ENCODE data around the gene DDI2. TPM values are rescaled to one million over a fixed set of nuclear protein-coding genes. Genes with fewer than 3 reads are reported as not detected.

Gene DDI2
- total and polyA plus RNA-seq, 4 donors: 9.5 to 72.5 (median 42.0) TPM

GRCh38 chr1:15700508-15700907 is 83.2 kb downstream of the DDI2 start:
- WGBS: 83% methylated on average over 6 of the region's 6 CpGs
- H3K9ac ChIP-seq (ENCODE audit: low read depth in 1 of 2, low read length in 2 of 2): no peak overlapping the region
- H3K4me1 ChIP-seq (ENCODE audit: control insufficient read depth in 4 of 4, insufficient read depth in 4 of 4, low read length in 3 of 4): peaks cover 0 to 12% (median 0%) of the 10 kb centered on the region in 4 donors
- TF ChIP-seq GABPA (IDR thresholded peaks at IDR 0.05 in 1 of 2, conservative IDR thresholded peaks at IDR 0.05 in 1 of 2) (no peak), SP1 (IDR thresholded peaks at IDR 0.05) (no peak), JUND (IDR thresholded peaks at IDR 0.05) (no peak), ATF3 (IDR thresholded peaks at IDR 0.05) (no peak), HNF4A (conservative IDR thresholded peaks at IDR 0.05) (no peak), YY1 (IDR thresholded peaks at IDR 0.05) (no peak), EGR1 (IDR thresholded peaks at IDR 0.05; ENCODE audit: low read depth in 2 of 2) (no peak), RAD21 (IDR thresholded peaks at IDR 0.05) (no peak), HNF4G (IDR thresholded peaks at IDR 0.05) (no peak), REST (IDR thresholded peaks at IDR 0.05) (no peak), RXRA (IDR thresholded peaks at IDR 0.05) (no peak), NR2F2 (IDR thresholded peaks at IDR 0.05) (no peak)
- TF ChIP-seq, protein P1, sequence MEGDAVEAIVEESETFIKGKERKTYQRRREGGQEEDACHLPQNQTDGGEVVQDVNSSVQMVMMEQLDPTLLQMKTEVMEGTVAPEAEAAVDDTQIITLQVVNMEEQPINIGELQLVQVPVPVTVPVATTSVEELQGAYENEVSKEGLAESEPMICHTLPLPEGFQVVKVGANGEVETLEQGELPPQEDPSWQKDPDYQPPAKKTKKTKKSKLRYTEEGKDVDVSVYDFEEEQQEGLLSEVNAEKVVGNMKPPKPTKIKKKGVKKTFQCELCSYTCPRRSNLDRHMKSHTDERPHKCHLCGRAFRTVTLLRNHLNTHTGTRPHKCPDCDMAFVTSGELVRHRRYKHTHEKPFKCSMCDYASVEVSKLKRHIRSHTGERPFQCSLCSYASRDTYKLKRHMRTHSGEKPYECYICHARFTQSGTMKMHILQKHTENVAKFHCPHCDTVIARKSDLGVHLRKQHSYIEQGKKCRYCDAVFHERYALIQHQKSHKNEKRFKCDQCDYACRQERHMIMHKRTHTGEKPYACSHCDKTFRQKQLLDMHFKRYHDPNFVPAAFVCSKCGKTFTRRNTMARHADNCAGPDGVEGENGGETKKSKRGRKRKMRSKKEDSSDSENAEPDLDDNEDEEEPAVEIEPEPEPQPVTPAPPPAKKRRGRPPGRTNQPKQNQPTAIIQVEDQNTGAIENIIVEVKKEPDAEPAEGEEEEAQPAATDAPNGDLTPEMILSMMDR (IDR thresholded peaks at IDR 0.05; ENCODE audit: low read depth, low read length, missing input control): no peak
- TF ChIP-seq, protein P2, sequence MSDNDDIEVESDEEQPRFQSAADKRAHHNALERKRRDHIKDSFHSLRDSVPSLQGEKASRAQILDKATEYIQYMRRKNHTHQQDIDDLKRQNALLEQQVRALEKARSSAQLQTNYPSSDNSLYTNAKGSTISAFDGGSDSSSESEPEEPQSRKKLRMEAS (IDR thresholded peaks at IDR 0.05): no peak
- H3K27ac ChIP-seq (ENCODE audit: low read depth in 1 of 2, low read length in 2 of 2): no peak overlapping the region
- no peak for DNase-seq (ENCODE audit: low spot score)
- H3K27me3 ChIP-seq (ENCODE audit: control insufficient read depth in 4 of 4, insufficient read depth in 4 of 4, low read length in 3 of 4): no peaks in the 10 kb centered on the region
- no peaks in the 10 kb centered on the region for H3K9me3 ChIP-seq (ENCODE audit: control insufficient read depth in 4 of 4, low read length in 3 of 4)
- no peak overlapping the region for H3K4me3 ChIP-seq (ENCODE audit: low read depth in 1 of 3, low read length in 3 of 3)
- peaks cover 0 to 1% (median 0%) of the 10 kb centered on the region in 4 donors for H3K36me3 ChIP-seq (ENCODE audit: control insufficient read depth in 4 of 4, insufficient read depth in 3 of 4, low read depth in 1 of 4, low read length in 3 of 4)

DNA sequence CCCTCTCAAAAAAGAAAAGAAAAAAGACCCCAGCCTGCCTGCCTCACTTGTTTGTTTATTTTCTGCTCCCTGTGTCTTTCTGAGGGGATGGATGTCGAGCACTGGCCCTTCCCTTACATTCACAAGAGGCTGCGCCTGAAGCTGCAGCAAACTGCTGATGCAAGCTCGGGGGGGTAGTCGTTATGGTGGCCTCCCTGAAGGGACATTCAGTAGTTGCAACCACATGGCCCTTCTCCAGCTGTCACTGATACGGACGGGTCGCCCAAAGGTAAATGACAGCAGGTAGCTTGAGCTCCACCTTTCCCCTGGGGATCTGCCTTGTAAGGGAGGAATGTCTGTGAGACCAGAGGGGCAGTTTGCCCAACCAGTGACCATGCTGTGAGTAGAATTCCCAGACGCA is 84.5 kb downstream of the DDI2 start:
- TF ChIP-seq ATF3 (IDR thresholded peaks at IDR 0.05) (no peak), TAF1 (conservative IDR thresholded peaks at IDR 0.05) (no peak)
- WGBS: 90% methylated on average over 8 of the region's 8 CpGs
- no peak for DNase-seq (ENCODE audit: low spot score)
- peaks cover 0 to 1% (median 0%) of the 10 kb centered on the region in 4 donors for H3K36me3 ChIP-seq (ENCODE audit: control insufficient read depth in 4 of 4, insufficient read depth in 3 of 4, low read depth in 1 of 4, low read length in 3 of 4)
- H3K27me3 ChIP-seq (ENCODE audit: control insufficient read depth in 4 of 4, insufficient read depth in 4 of 4, low read length in 3 of 4): no peaks in the 10 kb centered on the region
- H3K27ac ChIP-seq (ENCODE audit: low read depth in 1 of 2, low read length in 2 of 2): no peak overlapping the region
- H3K9me3 ChIP-seq (ENCODE audit: control insufficient read depth in 4 of 4, low read length in 3 of 4): no peaks in the 10 kb centered on the region
- H3K4me1 ChIP-seq (ENCODE audit: control insufficient read depth in 4 of 4, insufficient read depth in 4 of 4, low read length in 3 of 4): peaks cover 0 to 12% (median 0%) of the 10 kb centered on the region in 4 donors
- H3K4me3 ChIP-seq (ENCODE audit: low read depth in 1 of 3, low read length in 3 of 3): no peak overlapping the region
- no peak overlapping the region for H3K9ac ChIP-seq (ENCODE audit: low read depth in 1 of 2, low read length in 2 of 2)
